Body of pancreas (tissue), 4 donors: ENCODE results near the gene BICRAL.

Experiments
- POLR2A ChIP-seq, 3 donors: fragments of 450-650 bp; IDR thresholded peaks; one replicate each; pipeline ENCODE4 v1.6.1; 2016; ENCODE audit warnings: antibody characterized with exemption in 3 of 3, mild to moderate bottlenecking in 2 of 3
- TF ChIP-seq, protein P1 (sequence below), 7 experiments: fragments of 450-650 bp in 4 of 7; fragments of 200-600 bp in 3 of 7; sonication (generic) in 3 of 7; IDR thresholded peaks; one replicate each; pipeline ENCODE4 v1.5.1; 2016 to 2019; ENCODE audit warnings: antibody characterized with exemption in 7 of 7

DNA sequence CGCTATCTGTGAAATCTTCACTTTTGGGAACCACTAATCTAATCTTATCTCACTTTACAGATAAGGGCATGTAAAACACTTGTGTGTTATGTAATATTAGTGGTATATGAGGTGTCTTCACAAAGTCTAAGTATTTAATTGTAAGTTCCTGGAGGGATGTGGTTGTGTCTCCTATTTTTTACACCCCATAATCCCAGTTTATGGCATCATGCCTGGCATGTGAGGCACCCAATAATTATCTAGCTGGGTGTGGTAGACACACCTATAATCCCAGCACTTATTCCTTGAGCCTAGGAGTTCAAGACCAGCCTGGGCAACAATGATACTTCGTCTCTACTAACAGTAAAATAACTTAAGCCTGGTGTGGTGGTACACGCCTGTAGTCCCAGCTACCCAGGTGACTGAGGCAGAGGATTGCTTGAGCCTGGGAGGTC lies 19.4 kb upstream of the BICRAL start:
- TF ChIP-seq POLR2A (IDR thresholded peaks at IDR 0.05) = no peak
- TF ChIP-seq, protein P1, sequence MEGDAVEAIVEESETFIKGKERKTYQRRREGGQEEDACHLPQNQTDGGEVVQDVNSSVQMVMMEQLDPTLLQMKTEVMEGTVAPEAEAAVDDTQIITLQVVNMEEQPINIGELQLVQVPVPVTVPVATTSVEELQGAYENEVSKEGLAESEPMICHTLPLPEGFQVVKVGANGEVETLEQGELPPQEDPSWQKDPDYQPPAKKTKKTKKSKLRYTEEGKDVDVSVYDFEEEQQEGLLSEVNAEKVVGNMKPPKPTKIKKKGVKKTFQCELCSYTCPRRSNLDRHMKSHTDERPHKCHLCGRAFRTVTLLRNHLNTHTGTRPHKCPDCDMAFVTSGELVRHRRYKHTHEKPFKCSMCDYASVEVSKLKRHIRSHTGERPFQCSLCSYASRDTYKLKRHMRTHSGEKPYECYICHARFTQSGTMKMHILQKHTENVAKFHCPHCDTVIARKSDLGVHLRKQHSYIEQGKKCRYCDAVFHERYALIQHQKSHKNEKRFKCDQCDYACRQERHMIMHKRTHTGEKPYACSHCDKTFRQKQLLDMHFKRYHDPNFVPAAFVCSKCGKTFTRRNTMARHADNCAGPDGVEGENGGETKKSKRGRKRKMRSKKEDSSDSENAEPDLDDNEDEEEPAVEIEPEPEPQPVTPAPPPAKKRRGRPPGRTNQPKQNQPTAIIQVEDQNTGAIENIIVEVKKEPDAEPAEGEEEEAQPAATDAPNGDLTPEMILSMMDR (IDR thresholded peaks at IDR 0.05) = no peak
